Spleen (tissue), 11 donors: Measurements from ENCODE around the gene ITIH2. TPM values are rescaled to one million over a fixed set of nuclear protein-coding genes. Genes with fewer than 3 reads are reported as not detected.
A peak's percentile ranks its signal among the peaks of the same experiment; 100 is the strongest.

Experiments used
- DNase-seq: peaks from one replicate; pipeline ENCODE4 v3.0.0-alpha.2; 2020
- H3K27ac ChIP-seq, 8 donors: fragments of 200-600 bp; sonication (generic) in 7 of 8; 1 replicate in 4 of 8; 2 replicates in 4 of 8; pipeline versions ENCODE4 v1.5.0 to v1.8.0; 2016 to 2021; ENCODE audit warnings: inconsistent platforms in 4 of 8, mild to moderate bottlenecking in 4 of 8, moderate library complexity in 1 of 8
- H3K27me3 ChIP-seq, 7 donors: fragments of 200-600 bp; sonication (generic) in 6 of 7; replicated peaks in 1 of 7; 1 replicate in 4 of 7; 2 replicates in 3 of 7; pipeline versions ENCODE4 v1.5.0 to v1.8.0; 2016 to 2021; ENCODE audit warnings: inconsistent platforms in 3 of 7, mild to moderate bottlenecking in 1 of 7
- H3K36me3 ChIP-seq, 6 donors: fragments of 200-600 bp; sonication (generic) in 5 of 6; 1 replicate in 4 of 6; 2 replicates in 2 of 6; pipeline versions ENCODE4 v1.5.0 to v1.8.0; 2016 to 2021; ENCODE audit warnings: inconsistent platforms in 2 of 6
- H3K4me1 ChIP-seq, 6 donors: fragments of 200-600 bp; sonication (generic) in 5 of 6; 1 replicate in 3 of 6; 2 replicates in 3 of 6; pipeline versions ENCODE4 v1.5.0 to v1.8.0; 2016 to 2021; ENCODE audit warnings: inconsistent platforms in 3 of 6
- H3K4me3 ChIP-seq, 8 donors: fragments of 200-600 bp; sonication (generic) in 7 of 8; 1 replicate in 4 of 8; 2 replicates in 4 of 8; pipeline versions ENCODE4 v1.5.0 to v1.8.0; 2016 to 2021; ENCODE audit warnings: inconsistent platforms in 4 of 8, mild to moderate bottlenecking in 4 of 8, moderate library complexity in 2 of 8
- H3K9me3 ChIP-seq, 8 donors: fragments of 200-600 bp; sonication (generic) in 7 of 8; 1 replicate in 4 of 8; 2 replicates in 4 of 8; pipeline versions ENCODE4 v1.5.0 to v1.8.0; 2016 to 2021; ENCODE audit warnings: inconsistent platforms in 4 of 8
- POLR2A ChIP-seq, 3 donors: fragments of 450-650 bp; IDR thresholded peaks; one replicate each; pipeline ENCODE4 v1.5.1; 2017; ENCODE audit warnings: antibody characterized with exemption in 3 of 3, mild to moderate bottlenecking in 1 of 3
- POLR2AphosphoS5 ChIP-seq, 3 donors: sonication (generic); formaldehyde crosslinking; IDR thresholded peaks; one replicate each; pipeline ENCODE4 v1.5.1; 2017; ENCODE audit warnings: antibody characterized with exemption in 3 of 3
- WGBS, 5 donors: extraction: QIAGEN DNeasy Blood & Tissue Kit in 3 of 5; methylation state at CpG; one replicate each; pipeline versions ENCODE4 v1.1.5 to v1.1.7; 2013 to 2018; 5-methylcytosine and 5-hydroxymethylcytosine counted together
- intact Hi-C: fragments of 100-400 bp; cut with DNase I; formaldehyde crosslinking; loops from one replicate; pipeline ENCODE4 v1.15.0; 2023; ENCODE audit warnings: low total_unique reads
- polyA plus RNA-seq, 3 donors: library from polyadenylated mRNA; stranded (reverse); fragments of 200-250 nt; gene quantifications; one replicate each; pipeline ENCODE4 v1.2.1, GENCODE V29; 2013
- total RNA-seq, 7 donors: library from RNA; depleted of rRNA in 3 of 7; stranded (reverse); fragments of >200 nt in 3 of 7; fragmentation: NEBNext Ultra II Directional in 4 of 7; extraction: Animal tissue kit (Norgen Biotek cat#: 25700) in 4 of 7; gene quantifications; one replicate each; pipeline versions ENCODE4 v1.1.0 to v1.2.1, GENCODE V29; 2016 to 2021
- TF ChIP-seq, protein P1 (sequence below), 11 experiments: fragments of 200-600 bp in 7 of 11; fragments of 450-650 bp in 4 of 11; sonication (generic) in 4 of 11; IDR thresholded peaks in 8 of 11; conservative IDR thresholded peaks in 3 of 11; 1 replicate in 7 of 11; 2 replicates in 4 of 11; pipeline versions ENCODE4 v1.4.0 to v1.8.0; 2016 to 2021; ENCODE audit warnings: antibody characterized with exemption in 11 of 11, inconsistent platforms in 4 of 11, mild to moderate bottlenecking in 1 of 11
- donor health status: healthy with polysubstance abuse.
- donor health status: DM: no; HTN: no; CAD: no; lungs with moderate emphysema.
- donor health status: DM: no; HTN: no; CAD: no.
- donor health status: Bipolar disorder and iron deficiency.
- donor health status: healthy.
- donor health status: DM: no; HTN: no; CAD: no.
- donor health status: DM: yes; HTN: yes; CAD: no.

The ITIH2 gene
- total and polyA plus RNA-seq, 10 donors: not detected

DNA sequence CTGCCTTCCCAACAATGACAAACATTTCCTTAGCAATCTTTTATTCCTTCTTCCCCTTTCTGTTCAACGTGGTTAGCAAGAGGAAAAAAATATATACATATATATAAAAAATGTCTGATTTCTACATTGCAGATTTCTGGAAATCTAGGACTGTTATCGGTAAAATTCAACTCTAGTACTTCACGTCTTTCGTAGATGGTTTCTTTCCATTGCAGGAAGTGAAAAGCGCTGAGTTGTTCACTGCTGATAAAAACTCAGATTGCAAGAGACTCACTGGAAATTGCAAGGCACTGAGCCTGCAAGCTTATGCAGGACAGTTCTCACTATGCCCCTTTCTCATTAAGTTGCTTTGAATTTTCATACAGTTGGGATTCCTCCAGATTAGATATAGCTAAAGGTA lies 60.8 kb downstream of the ITIH2 start:
- Histone ChIP-seq H3K27ac (peak overlapping the region in 4 of 8 donors; percentile 13 to 66 (median 40)), H3K36me3 (peaks cover 5 to 100% (median 85%) of the 10 kb centered on the region in 6 donors), H3K4me1 (peaks cover 0 to 16% (median 5%) of the 10 kb centered on the region in 6 donors), H3K27me3 (no peaks in the 10 kb centered on the region), H3K9me3 (no peaks in the 10 kb centered on the region), H3K4me3 (no peak overlapping the region)
- 25 to 42% (median 34%) methylated on average over 5 of the region's 5 CpGs for WGBS, 5 donors
- intact Hi-C loops: no loop called here
- no peak for DNase-seq
- TF ChIP-seq POLR2A (IDR thresholded peaks at IDR 0.05) (no peak), POLR2AphosphoS5 (IDR thresholded peaks at IDR 0.05) (no peak)
- TF ChIP-seq, protein P1, sequence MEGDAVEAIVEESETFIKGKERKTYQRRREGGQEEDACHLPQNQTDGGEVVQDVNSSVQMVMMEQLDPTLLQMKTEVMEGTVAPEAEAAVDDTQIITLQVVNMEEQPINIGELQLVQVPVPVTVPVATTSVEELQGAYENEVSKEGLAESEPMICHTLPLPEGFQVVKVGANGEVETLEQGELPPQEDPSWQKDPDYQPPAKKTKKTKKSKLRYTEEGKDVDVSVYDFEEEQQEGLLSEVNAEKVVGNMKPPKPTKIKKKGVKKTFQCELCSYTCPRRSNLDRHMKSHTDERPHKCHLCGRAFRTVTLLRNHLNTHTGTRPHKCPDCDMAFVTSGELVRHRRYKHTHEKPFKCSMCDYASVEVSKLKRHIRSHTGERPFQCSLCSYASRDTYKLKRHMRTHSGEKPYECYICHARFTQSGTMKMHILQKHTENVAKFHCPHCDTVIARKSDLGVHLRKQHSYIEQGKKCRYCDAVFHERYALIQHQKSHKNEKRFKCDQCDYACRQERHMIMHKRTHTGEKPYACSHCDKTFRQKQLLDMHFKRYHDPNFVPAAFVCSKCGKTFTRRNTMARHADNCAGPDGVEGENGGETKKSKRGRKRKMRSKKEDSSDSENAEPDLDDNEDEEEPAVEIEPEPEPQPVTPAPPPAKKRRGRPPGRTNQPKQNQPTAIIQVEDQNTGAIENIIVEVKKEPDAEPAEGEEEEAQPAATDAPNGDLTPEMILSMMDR (IDR thresholded peaks at IDR 0.05 in 8 of 11, conservative IDR thresholded peaks at IDR 0.05 in 3 of 11): no peak

DNA sequence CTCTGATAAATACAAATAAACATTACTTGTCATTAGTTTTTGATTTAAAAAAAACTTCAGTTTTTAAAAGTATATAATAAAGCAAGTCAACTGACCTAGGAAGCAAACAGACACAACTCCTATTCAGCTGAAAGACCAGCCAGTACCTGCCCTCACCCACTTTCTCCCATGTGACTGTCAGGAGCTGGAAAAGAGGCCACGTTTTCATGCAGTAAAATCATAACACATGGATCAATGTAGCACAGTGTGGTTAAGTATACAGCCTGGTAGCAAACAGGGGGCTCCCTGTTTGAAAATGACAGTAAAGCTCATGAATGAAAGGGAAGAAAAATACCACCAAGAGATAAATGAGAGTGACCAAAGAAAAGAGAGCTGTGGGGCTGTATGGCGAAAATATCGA lies 63.1 kb downstream of the ITIH2 start:
- Histone ChIP-seq H3K27me3 (no peaks in the 10 kb centered on the region), H3K27ac (no peak overlapping the region), H3K9me3 (no peaks in the 10 kb centered on the region), H3K36me3 (peaks cover 3 to 100% (median 83%) of the 10 kb centered on the region in 6 donors), H3K4me3 (no peak overlapping the region), H3K4me1 (peaks cover 0 to 16% (median 5%) of the 10 kb centered on the region in 6 donors)
- intact Hi-C loops: no loop called here
- TF ChIP-seq, protein P1 (IDR thresholded peaks at IDR 0.05 in 8 of 11, conservative IDR thresholded peaks at IDR 0.05 in 3 of 11): no peak
- TF ChIP-seq POLR2A (IDR thresholded peaks at IDR 0.05) (no peak), POLR2AphosphoS5 (IDR thresholded peaks at IDR 0.05) (no peak)
- no peak for DNase-seq
- WGBS, 5 donors: 91 to 97% (median 96%) methylated on average over 3 of the region's 3 CpGs

DNA sequence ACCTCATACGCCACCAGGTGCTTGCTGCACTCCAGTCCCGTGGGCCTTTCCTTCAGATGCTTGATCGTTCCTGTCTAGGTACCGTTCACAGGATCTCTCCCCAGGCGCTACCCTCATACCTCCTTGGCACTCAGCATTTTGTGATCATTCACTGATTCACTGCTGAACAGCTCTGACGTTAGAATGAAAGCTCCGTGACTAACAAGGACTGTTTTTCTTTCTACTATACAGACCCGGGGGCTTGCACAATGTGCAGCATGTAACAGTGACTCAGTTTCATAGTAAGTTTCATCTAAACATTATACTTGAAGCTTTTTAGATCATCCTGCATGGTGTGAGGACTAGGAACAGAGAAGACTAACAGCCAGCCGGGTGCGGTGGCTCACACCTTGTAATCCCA lies 64.1 kb downstream of the ITIH2 start:
- WGBS, 5 donors: 92 to 98% (median 95%) methylated on average over 10 of the region's 10 CpGs
- intact Hi-C loops: no loop called here

DNA sequence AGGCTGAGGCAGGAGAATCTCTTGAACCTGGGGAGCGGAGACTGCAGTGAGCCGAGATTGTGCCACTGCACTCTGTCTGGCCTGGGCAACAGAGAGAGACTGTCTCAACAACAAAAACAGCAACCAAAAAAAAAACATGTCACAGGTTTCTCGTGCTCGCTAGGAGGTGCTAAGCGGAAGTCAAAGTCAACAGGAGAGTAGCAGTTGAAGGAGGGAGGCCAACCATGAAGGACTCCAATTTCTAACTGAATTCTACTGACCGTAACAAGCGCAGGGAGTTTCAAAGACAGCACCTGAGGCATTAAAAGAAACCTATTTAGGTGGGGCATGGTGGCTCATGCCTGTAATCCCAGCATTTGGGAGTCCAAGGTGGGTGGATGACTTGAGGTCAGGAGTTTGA lies 65.3 kb downstream of the ITIH2 start:
- H3K36me3 ChIP-seq: peaks cover 0 to 100% (median 72%) of the 10 kb centered on the region in 6 donors
- intact Hi-C loops: no loop called here
- no peak overlapping the region for H3K4me3 ChIP-seq
- peaks cover 0 to 12% (median 5%) of the 10 kb centered on the region in 6 donors for H3K4me1 ChIP-seq
- WGBS, 5 donors: 82 to 99% (median 96%) methylated on average over 7 of the region's 7 CpGs
- no peaks in the 10 kb centered on the region for H3K27me3 ChIP-seq
- H3K27ac ChIP-seq: no peak overlapping the region
- no peaks in the 10 kb centered on the region for H3K9me3 ChIP-seq
- no peak for DNase-seq
- TF ChIP-seq, protein P1 (IDR thresholded peaks at IDR 0.05 in 8 of 11, conservative IDR thresholded peaks at IDR 0.05 in 3 of 11): no peak

More for the DNA sequence above, 64.1 kb downstream of the ITIH2 start:
- DNase-seq: no peak
- H3K9me3 ChIP-seq: no peaks in the 10 kb centered on the region
- H3K27ac ChIP-seq: no peak overlapping the region
- H3K4me1 ChIP-seq: peaks cover 0 to 16% (median 5%) of the 10 kb centered on the region in 6 donors
- peaks cover 0 to 100% (median 79%) of the 10 kb centered on the region in 6 donors for H3K36me3 ChIP-seq
- TF ChIP-seq POLR2AphosphoS5 (IDR thresholded peaks at IDR 0.05) (no peak), POLR2A (IDR thresholded peaks at IDR 0.05) (no peak)
- TF ChIP-seq, protein P1 (IDR thresholded peaks at IDR 0.05 in 8 of 11, conservative IDR thresholded peaks at IDR 0.05 in 3 of 11): no peak
- no peak overlapping the region for H3K4me3 ChIP-seq
- no peaks in the 10 kb centered on the region for H3K27me3 ChIP-seq
